Body of pancreas (tissue), 4 donors: ENCODE results near the gene NLRP5. TPM values are rescaled to one million over a fixed set of nuclear protein-coding genes. Genes with fewer than 3 reads are reported as not detected.

Source experiments
- ATAC-seq: fragments of 150-250 bp; one replicate; pipeline ENCODE4 v1.9.1; 2016
- DNase-seq, 4 donors: peaks; one replicate each; pipeline ENCODE4 v3.0.0-alpha.2; 2019
- H3K27ac ChIP-seq, 4 donors: fragments of 200-600 bp; sonication (generic); 1 replicate in 3 of 4; 2 replicates in 1 of 4; pipeline versions ENCODE4 v1.5.1 to v1.6.1; 2016 to 2019; ENCODE audit warnings: mild to moderate bottlenecking in 1 of 4, mixed read lengths in 1 of 4, moderate library complexity in 1 of 4
- H3K27me3 ChIP-seq, 2 donors: fragments of 200-600 bp; sonication (generic); one replicate each; pipeline ENCODE4 v1.6.0; 2016; ENCODE audit warnings: mild to moderate bottlenecking in 1 of 2
- H3K36me3 ChIP-seq, 2 donors: fragments of 200-600 bp; sonication (generic); replicated peaks in 1 of 2; 2 replicates each; pipeline ENCODE4 v1.5.1; 2016; ENCODE audit warnings: low read depth in 2 of 2; ENCODE audit not compliant: insufficient read depth in 1 of 2
- H3K4me1 ChIP-seq: fragments of 200-600 bp; sonication (generic); one replicate; pipeline ENCODE4 v1.6.0; 2016
- H3K4me3 ChIP-seq, 2 donors: fragments of 200-600 bp; sonication (generic); 1 replicate in 1 of 2; 2 replicates in 1 of 2; pipeline ENCODE4 v1.5.1; 2016 to 2019
- H3K9me3 ChIP-seq, 3 donors: fragments of 200-600 bp; sonication (generic); 1 replicate in 2 of 3; 2 replicates in 1 of 3; pipeline ENCODE4 v1.5.1; 2016
- CTCF ChIP-seq, 7 experiments: fragments of 450-650 bp in 4 of 7; fragments of 200-600 bp in 3 of 7; sonication (generic) in 3 of 7; IDR thresholded peaks; one replicate each; pipeline ENCODE4 v1.5.1; 2016 to 2019; ENCODE audit warnings: antibody characterized with exemption in 7 of 7
- POLR2A ChIP-seq, 3 donors: fragments of 450-650 bp; IDR thresholded peaks; one replicate each; pipeline ENCODE4 v1.6.1; 2016; ENCODE audit warnings: antibody characterized with exemption in 3 of 3, mild to moderate bottlenecking in 2 of 3
- WGBS, 2 donors: methylation state at CpG; one replicate each; pipeline ENCODE4 v1.1.5; 2017; 5-methylcytosine and 5-hydroxymethylcytosine counted together
- intact Hi-C: fragments of 100-400 bp; cut with DNase I; formaldehyde crosslinking; loops from one replicate; pipeline ENCODE4 v1.15.1; 2023
- total RNA-seq, 2 donors: library from RNA; depleted of rRNA; stranded (reverse); fragments of >200 nt; gene quantifications; one replicate each; pipeline ENCODE4 v1.1.0, GENCODE V29; 2016

The NLRP5 gene
- total RNA-seq, 2 donors from 2014 or later, result not detected

GRCh38 chr19:56066152-56067023, 79.8 kb downstream of the NLRP5 start:
- ATAC-seq (peak; percentile 91), DNase-seq (peak; percentile 74 to 82 (median 80))
- intact Hi-C loops, result loop anchor here (10.0 kb wide), 1 partner anchor 288 kb away; no protein-coding TSS in a partner anchor
- Histone ChIP-seq H3K36me3 (no peaks in the 10 kb centered on the region), H3K9me3 (no peaks in the 10 kb centered on the region), H3K4me1 (peaks cover 8% of the 10 kb centered on the region), H3K4me3 (no peak overlapping the region), H3K27me3 (no peaks in the 10 kb centered on the region), H3K27ac (no peak overlapping the region)
- WGBS, 2 donors, result 2 to 6% methylated on average over 16 to 39 of the region's 39 CpGs
- TF ChIP-seq POLR2A (IDR thresholded peaks at IDR 0.05) (no peak), CTCF (IDR thresholded peaks at IDR 0.05) (peak; percentile 78 to 96 (median 86))

GRCh38 chr19:56069642-56070041, 83.1 kb downstream of the NLRP5 start:
- no peak overlapping the region for H3K27ac ChIP-seq
- TF ChIP-seq POLR2A (IDR thresholded peaks at IDR 0.05) (no peak), CTCF (IDR thresholded peaks at IDR 0.05) (no peak)
- WGBS, 2 donors, result 55 to 65% methylated on average over 3 of the region's 3 CpGs
- no peak overlapping the region for H3K4me3 ChIP-seq
- ATAC-seq (no peak), DNase-seq (no peak)
- no peaks in the 10 kb centered on the region for H3K9me3 ChIP-seq
- H3K4me1 ChIP-seq, result peaks cover 8% of the 10 kb centered on the region
- H3K36me3 ChIP-seq, result no peaks in the 10 kb centered on the region
- H3K27me3 ChIP-seq, result no peaks in the 10 kb centered on the region
- intact Hi-C loops, result loop anchor here (10.0 kb wide), 2 partner anchors 185 to 285 kb away; no protein-coding TSS in a partner anchor

- DNase-seq (no peak), ATAC-seq (no peak)
- H3K27ac ChIP-seq, result no peak overlapping the region
- no peaks in the 10 kb centered on the region for H3K27me3 ChIP-seq
- intact Hi-C loops, result loop anchor here (10.0 kb wide), 1 partner anchor 184 kb away; no protein-coding TSS in a partner anchor
- no peaks in the 10 kb centered on the region for H3K9me3 ChIP-seq
- 52 to 55% methylated on average over 4 of the region's 4 CpGs for WGBS, 2 donors
- no peak overlapping the region for H3K4me3 ChIP-seq
- no peak for TF ChIP-seq POLR2A (IDR thresholded peaks at IDR 0.05)
- peak in 1 of 7 experiments; percentile 9 for TF ChIP-seq CTCF (IDR thresholded peaks at IDR 0.05)
- H3K36me3 ChIP-seq, result no peaks in the 10 kb centered on the region
- peaks cover 7% of the 10 kb centered on the region for H3K4me1 ChIP-seq
Measured at GRCh38 chr19:56071151-56071550, 84.6 kb downstream of the NLRP5 start.

DNA sequence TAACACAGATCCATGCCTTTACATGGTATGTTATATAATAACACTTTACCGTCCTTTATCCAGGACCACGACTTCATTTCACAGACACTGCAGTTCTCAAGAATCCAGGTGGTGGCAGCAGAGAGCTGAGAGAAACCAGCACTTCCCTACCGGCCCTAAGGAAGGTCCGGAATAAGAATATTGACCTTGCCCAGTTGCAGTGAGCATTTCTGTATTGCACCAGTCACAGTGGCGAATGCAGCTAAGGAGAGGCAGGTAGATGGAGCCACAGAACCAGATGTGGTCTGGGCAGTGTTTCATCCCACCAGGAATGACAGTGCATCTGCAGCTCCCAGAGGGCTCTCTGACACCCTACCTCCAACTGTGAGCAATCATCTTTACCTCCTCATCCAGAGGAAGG, 89.9 kb downstream of the NLRP5 start:
- H3K4me1 ChIP-seq, result peaks cover 9% of the 10 kb centered on the region
- intact Hi-C loops, result loop anchor here (10.0 kb wide), 1 partner anchor 178 kb away; no protein-coding TSS in a partner anchor
- H3K4me3 ChIP-seq, result no peak overlapping the region
- no peak for TF ChIP-seq POLR2A (IDR thresholded peaks at IDR 0.05)
- peak; percentile 55 to 83 (median 81) for TF ChIP-seq CTCF (IDR thresholded peaks at IDR 0.05)
- 0 to 15% methylated on average over 5 of the region's 5 CpGs for WGBS, 2 donors
- H3K9me3 ChIP-seq, result no peaks in the 10 kb centered on the region
- H3K27ac ChIP-seq, result no peak overlapping the region
- ATAC-seq, result peak; percentile 46
- no peaks in the 10 kb centered on the region for H3K36me3 ChIP-seq
- DNase-seq, result peak; percentile 65 to 76 (median 68)
- no peaks in the 10 kb centered on the region for H3K27me3 ChIP-seq
